Trophoblast cell (in vitro differentiated cells and primary cell): ENCODE measurements around the gene SLC38A1.

ENCODE experiments used
- DNase-seq, 2 donors: peaks; one replicate each; pipeline ENCODE4 v3.0.0-alpha.2; 2016
- H2AFZ ChIP-seq: 2 replicates; pipeline ENCODE4 v1.6.1; 2013; ENCODE audit warnings: low read length, moderate library complexity, mild to moderate bottlenecking; ENCODE audit not compliant: insufficient read depth, poor library complexity
- H2AK5ac ChIP-seq: 2 replicates; pipeline ENCODE4 v1.6.1; 2013; ENCODE audit warnings: mild to moderate bottlenecking, low read length
- H2BK120ac ChIP-seq: 2 replicates; pipeline ENCODE4 v1.6.1; 2013; ENCODE audit warnings: low read length, mild to moderate bottlenecking, moderate library complexity; ENCODE audit not compliant: insufficient read depth, poor library complexity
- H2BK12ac ChIP-seq: 2 replicates; pipeline ENCODE4 v1.6.1; 2013; ENCODE audit warnings: mild to moderate bottlenecking, low read length, moderate library complexity
- H2BK5ac ChIP-seq: 2 replicates; pipeline ENCODE4 v1.6.1; 2013; ENCODE audit warnings: low read length, low read depth, moderate library complexity, mild to moderate bottlenecking; ENCODE audit not compliant: poor library complexity
- H3K14ac ChIP-seq: 2 replicates; pipeline ENCODE4 v1.6.1; 2013; ENCODE audit warnings: mild to moderate bottlenecking, low read length
- H3K18ac ChIP-seq: 2 replicates; pipeline ENCODE4 v1.6.1; 2013; ENCODE audit warnings: mild to moderate bottlenecking, low read length
- H3K23ac ChIP-seq: 2 replicates; pipeline ENCODE4 v1.6.1; 2013; ENCODE audit warnings: low read length
- H3K27ac ChIP-seq: 2 replicates; pipeline ENCODE4 v1.5.1; 2013; ENCODE audit warnings: low read depth, mild to moderate bottlenecking, inconsistent platforms, low read length, moderate library complexity
- H3K27me3 ChIP-seq: 2 replicates; pipeline ENCODE4 v1.6.1; 2013; ENCODE audit warnings: inconsistent platforms, mild to moderate bottlenecking, low read length, moderate library complexity; ENCODE audit not compliant: insufficient read depth
- H3K36me3 ChIP-seq, 2 experiments: 1 replicate in 1 of 2; 2 replicates in 1 of 2; pipeline ENCODE4 v1.6.1; 2013; ENCODE audit warnings: low read length in 2 of 2, mild to moderate bottlenecking in 2 of 2, moderate library complexity in 1 of 2; ENCODE audit not compliant: insufficient read depth in 2 of 2, control insufficient read depth in 1 of 2
- H3K4ac ChIP-seq: 2 replicates; pipeline ENCODE4 v1.6.1; 2013; ENCODE audit warnings: low read depth, mild to moderate bottlenecking, low read length, moderate library complexity
- H3K4me1 ChIP-seq, 2 experiments: 1 replicate in 1 of 2; 2 replicates in 1 of 2; pipeline ENCODE4 v1.6.1; 2013; ENCODE audit warnings: low read length in 2 of 2, mild to moderate bottlenecking in 2 of 2, moderate library complexity in 1 of 2; ENCODE audit not compliant: insufficient read depth in 2 of 2, control insufficient read depth in 1 of 2
- H3K4me2 ChIP-seq: 2 replicates; pipeline ENCODE4 v1.6.1; 2013; ENCODE audit warnings: inconsistent platforms, mild to moderate bottlenecking, low read length, moderate library complexity
- H3K4me3 ChIP-seq: 2 replicates; pipeline ENCODE4 v1.5.1; 2013; ENCODE audit warnings: mild to moderate bottlenecking, low read depth, low read length, inconsistent platforms
- H3K79me1 ChIP-seq: one replicate; pipeline ENCODE4 v1.6.1; 2013; ENCODE audit warnings: low read length
- H3K79me2 ChIP-seq: 2 replicates; pipeline ENCODE4 v1.6.1; 2013; ENCODE audit warnings: low read length, mild to moderate bottlenecking; ENCODE audit not compliant: control insufficient read depth, insufficient read depth, poor library complexity
- H3K9ac ChIP-seq: 2 replicates; pipeline ENCODE4 v1.6.1; 2013; ENCODE audit warnings: mild to moderate bottlenecking, low read length
- H3K9me3 ChIP-seq: 2 replicates; pipeline ENCODE4 v1.6.1; 2013; ENCODE audit warnings: low read depth, mild to moderate bottlenecking, control low read depth, inconsistent platforms, low read length; ENCODE audit not compliant: insufficient read depth
- H4K12ac ChIP-seq: 2 replicates; pipeline ENCODE4 v1.6.1; 2013; ENCODE audit warnings: low read depth, mild to moderate bottlenecking, low read length, moderate library complexity
- H4K8ac ChIP-seq: 2 replicates; pipeline ENCODE4 v1.6.1; 2013; ENCODE audit warnings: low read depth, mild to moderate bottlenecking, low read length, moderate library complexity
- H4K91ac ChIP-seq: one replicate; pipeline ENCODE4 v1.6.1; 2013; ENCODE audit warnings: low read depth, mild to moderate bottlenecking, low read length, moderate library complexity
- WGBS: extraction: QIAGEN DNeasy Blood & Tissue Kit; methylation state at CpG from one replicate; pipeline ENCODE4 v1.1.7; 2013; ENCODE audit warnings: missing lambda C conversion rate; ENCODE audit not compliant: insufficient read length, insufficient coverage; ENCODE audit errors: extremely low coverage; 5-methylcytosine and 5-hydroxymethylcytosine counted together

SLC38A1 gene

DNA sequence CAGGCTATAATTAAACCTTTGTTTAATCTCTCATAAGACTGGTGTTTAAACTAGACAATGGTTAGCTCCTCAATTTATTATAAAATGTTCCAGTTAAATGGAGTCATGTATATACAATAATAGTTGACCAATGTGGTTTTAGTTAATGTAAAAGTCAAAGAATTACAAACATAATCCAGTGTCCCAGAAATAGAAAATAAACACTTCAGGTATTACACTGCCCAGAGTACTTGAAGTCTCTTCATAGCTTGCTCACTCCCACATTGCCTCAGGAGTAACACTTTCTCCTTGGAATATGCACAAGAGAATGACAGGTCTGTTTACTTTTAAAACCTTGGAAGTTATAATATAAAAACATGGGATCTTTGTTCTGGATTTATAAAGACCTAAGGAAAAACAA lies 60.5 kb downstream of the SLC38A1 start:
- Histone ChIP-seq H4K91ac (no peak overlapping the region), H3K4ac (no peak overlapping the region), H2AFZ (no peak overlapping the region), H3K27ac (peak overlapping the region; percentile 9), H3K23ac (no peak overlapping the region), H2BK5ac (no peak overlapping the region), H2AK5ac (no peak overlapping the region), H3K27me3 (no peaks in the 10 kb centered on the region), H3K4me1 (peaks cover 4 to 13% of the 10 kb centered on the region in 2 experiments), H3K18ac (no peak overlapping the region), H3K4me2 (no peak overlapping the region), H4K12ac (no peak overlapping the region), H3K79me1 (no peaks in the 10 kb centered on the region), H3K14ac (no peak overlapping the region), H3K36me3 (peaks cover 4 to 36% of the 10 kb centered on the region in 2 experiments), H3K79me2 (peaks cover 2% of the 10 kb centered on the region), H2BK120ac (no peak overlapping the region), H3K9ac (no peak overlapping the region), H3K9me3 (no peaks in the 10 kb centered on the region), H3K4me3 (no peak overlapping the region), H4K8ac (no peak overlapping the region), H2BK12ac (no peak overlapping the region)
- no peak for DNase-seq

DNA sequence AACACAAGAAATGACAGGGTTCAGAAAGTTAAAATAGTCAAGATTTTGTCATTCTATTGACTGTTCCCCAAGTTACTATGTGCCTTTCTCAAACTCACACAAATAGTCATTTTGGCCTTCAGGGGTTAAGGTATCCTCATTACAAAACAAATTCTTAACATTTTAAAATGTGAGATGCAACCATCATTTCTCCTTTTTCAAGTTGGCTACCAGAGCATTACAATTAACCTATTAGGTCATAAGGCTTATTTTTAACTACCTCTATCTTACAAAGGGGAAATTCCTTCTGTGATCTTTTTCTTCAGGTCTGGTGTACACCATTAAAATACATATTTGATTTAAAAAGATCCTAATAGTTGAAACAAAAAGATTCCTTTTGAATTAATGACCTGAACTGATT lies 61.2 kb downstream of the SLC38A1 start:
- Histone ChIP-seq H3K4ac (no peak overlapping the region), H3K4me1 (peaks cover 4 to 13% of the 10 kb centered on the region in 2 experiments), H3K36me3 (peaks cover 7 to 40% of the 10 kb centered on the region in 2 experiments), H3K4me3 (no peak overlapping the region), H3K27me3 (no peaks in the 10 kb centered on the region), H3K79me2 (peaks cover 2% of the 10 kb centered on the region), H3K23ac (no peak overlapping the region), H2BK120ac (no peak overlapping the region), H4K12ac (no peak overlapping the region), H4K91ac (no peak overlapping the region), H3K18ac (no peak overlapping the region), H3K14ac (no peak overlapping the region), H3K79me1 (no peaks in the 10 kb centered on the region), H3K9me3 (no peaks in the 10 kb centered on the region), H3K27ac (no peak overlapping the region), H3K4me2 (no peak overlapping the region), H2AFZ (no peak overlapping the region), H2BK5ac (no peak overlapping the region), H4K8ac (no peak overlapping the region), H2AK5ac (no peak overlapping the region), H2BK12ac (no peak overlapping the region), H3K9ac (no peak overlapping the region)
- no peak for DNase-seq

DNA sequence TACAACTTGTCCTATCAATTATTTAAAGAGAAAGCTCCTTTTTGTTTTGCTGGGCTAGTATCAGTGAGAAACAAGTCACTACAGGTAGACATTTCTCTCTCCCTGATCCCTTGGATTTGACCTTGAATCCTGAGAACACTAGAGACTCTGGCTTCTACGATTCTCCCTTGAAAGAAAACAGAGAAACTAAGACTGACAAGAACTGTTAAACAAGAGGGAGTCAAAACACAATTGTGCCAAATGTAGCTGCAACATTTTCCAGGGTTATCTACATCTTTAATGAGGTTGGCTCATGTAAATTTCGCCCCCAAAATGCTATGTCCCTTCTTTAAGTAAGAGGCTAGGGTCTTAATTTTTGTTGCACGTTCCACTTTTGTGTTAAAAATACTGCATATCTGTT lies 62.4 kb downstream of the SLC38A1 start:
- H3K14ac ChIP-seq, result no peak overlapping the region
- H4K91ac ChIP-seq, result no peak overlapping the region
- no peak overlapping the region for H3K4ac ChIP-seq
- no peaks in the 10 kb centered on the region for H3K79me1 ChIP-seq
- no peak overlapping the region for H3K23ac ChIP-seq
- H4K8ac ChIP-seq, result no peak overlapping the region
- no peak overlapping the region for H2AFZ ChIP-seq
- no CpG with 5 or more reads among the region's 3 CpGs for WGBS
- no peak overlapping the region for H3K9ac ChIP-seq
- H3K4me2 ChIP-seq, result no peak overlapping the region
- H2BK12ac ChIP-seq, result no peak overlapping the region
- H3K4me1 ChIP-seq, result peaks cover 4 to 12% of the 10 kb centered on the region in 2 experiments
- no peak overlapping the region for H3K4me3 ChIP-seq
- no peak overlapping the region for H4K12ac ChIP-seq
- H2BK5ac ChIP-seq, result no peak overlapping the region
- no peak for DNase-seq
- no peaks in the 10 kb centered on the region for H3K27me3 ChIP-seq
- H3K36me3 ChIP-seq, result peaks cover 11 to 39% of the 10 kb centered on the region in 2 experiments
- H3K27ac ChIP-seq, result no peak overlapping the region
- H3K79me2 ChIP-seq, result peaks cover 2% of the 10 kb centered on the region
- no peak overlapping the region for H2AK5ac ChIP-seq
- H3K9me3 ChIP-seq, result no peaks in the 10 kb centered on the region
- H2BK120ac ChIP-seq, result no peak overlapping the region
- H3K18ac ChIP-seq, result no peak overlapping the region

DNA sequence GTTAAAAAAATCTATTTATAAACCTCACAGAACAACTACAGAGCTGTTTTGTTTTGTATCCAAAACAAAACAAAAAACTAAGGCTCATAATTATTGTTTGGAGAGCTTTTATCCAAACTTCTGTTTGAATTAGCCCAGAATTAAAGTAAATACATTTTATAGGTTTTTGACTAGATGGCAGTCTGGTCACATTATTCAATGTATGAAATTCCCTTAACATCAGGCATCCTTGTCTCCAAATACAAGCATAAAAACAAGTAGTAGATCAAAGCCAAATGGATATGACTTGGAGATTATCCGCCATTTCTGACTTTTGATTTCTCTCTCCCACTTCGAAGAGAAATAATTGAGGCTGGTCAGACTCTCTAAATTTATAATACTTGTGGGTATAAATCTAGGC lies 63.5 kb downstream of the SLC38A1 start:
- no peak overlapping the region for H2BK120ac ChIP-seq
- no peak overlapping the region for H3K4me2 ChIP-seq
- H3K9me3 ChIP-seq, result no peaks in the 10 kb centered on the region

More for the DNA sequence above, 63.5 kb downstream of the SLC38A1 start:
- no peaks in the 10 kb centered on the region for H3K27me3 ChIP-seq
- H3K36me3 ChIP-seq, result peaks cover 12 to 38% of the 10 kb centered on the region in 2 experiments
- H3K27ac ChIP-seq, result no peak overlapping the region
- no peak overlapping the region for H4K91ac ChIP-seq
- no peak overlapping the region for H3K9ac ChIP-seq
- no peak overlapping the region for H3K14ac ChIP-seq
- H2BK12ac ChIP-seq, result no peak overlapping the region
- H3K4me1 ChIP-seq, result peaks cover 4 to 6% of the 10 kb centered on the region in 2 experiments
- no CpG with 5 or more reads among the region's 2 CpGs for WGBS
- H3K4ac ChIP-seq, result no peak overlapping the region
- H2AFZ ChIP-seq, result no peak overlapping the region
- no peak overlapping the region for H2AK5ac ChIP-seq
- no peak overlapping the region for H4K12ac ChIP-seq
- H3K79me1 ChIP-seq, result no peaks in the 10 kb centered on the region
- no peak overlapping the region for H3K18ac ChIP-seq
- H3K79me2 ChIP-seq, result no peaks in the 10 kb centered on the region
- H4K8ac ChIP-seq, result no peak overlapping the region
- H3K23ac ChIP-seq, result no peak overlapping the region
- H3K4me3 ChIP-seq, result no peak overlapping the region
- H2BK5ac ChIP-seq, result no peak overlapping the region
- no peak for DNase-seq
